SW480 (cell line): ENCODE results near the gene RFXANK.
"Not testable (repeated sequence)": the region's sequence is repeated elsewhere in the genome, so short reads cannot be mapped to it uniquely, and the experiment has no call there.

Experiments
- DNase-seq: peaks from one replicate; pipeline ENCODE4 v3.0.0-alpha.2; 2016; ENCODE audit warnings: low spot score

Gene RFXANK, protein sequence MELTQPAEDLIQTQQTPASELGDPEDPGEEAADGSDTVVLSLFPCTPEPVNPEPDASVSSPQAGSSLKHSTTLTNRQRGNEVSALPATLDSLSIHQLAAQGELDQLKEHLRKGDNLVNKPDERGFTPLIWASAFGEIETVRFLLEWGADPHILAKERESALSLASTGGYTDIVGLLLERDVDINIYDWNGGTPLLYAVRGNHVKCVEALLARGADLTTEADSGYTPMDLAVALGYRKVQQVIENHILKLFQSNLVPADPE

DNA sequence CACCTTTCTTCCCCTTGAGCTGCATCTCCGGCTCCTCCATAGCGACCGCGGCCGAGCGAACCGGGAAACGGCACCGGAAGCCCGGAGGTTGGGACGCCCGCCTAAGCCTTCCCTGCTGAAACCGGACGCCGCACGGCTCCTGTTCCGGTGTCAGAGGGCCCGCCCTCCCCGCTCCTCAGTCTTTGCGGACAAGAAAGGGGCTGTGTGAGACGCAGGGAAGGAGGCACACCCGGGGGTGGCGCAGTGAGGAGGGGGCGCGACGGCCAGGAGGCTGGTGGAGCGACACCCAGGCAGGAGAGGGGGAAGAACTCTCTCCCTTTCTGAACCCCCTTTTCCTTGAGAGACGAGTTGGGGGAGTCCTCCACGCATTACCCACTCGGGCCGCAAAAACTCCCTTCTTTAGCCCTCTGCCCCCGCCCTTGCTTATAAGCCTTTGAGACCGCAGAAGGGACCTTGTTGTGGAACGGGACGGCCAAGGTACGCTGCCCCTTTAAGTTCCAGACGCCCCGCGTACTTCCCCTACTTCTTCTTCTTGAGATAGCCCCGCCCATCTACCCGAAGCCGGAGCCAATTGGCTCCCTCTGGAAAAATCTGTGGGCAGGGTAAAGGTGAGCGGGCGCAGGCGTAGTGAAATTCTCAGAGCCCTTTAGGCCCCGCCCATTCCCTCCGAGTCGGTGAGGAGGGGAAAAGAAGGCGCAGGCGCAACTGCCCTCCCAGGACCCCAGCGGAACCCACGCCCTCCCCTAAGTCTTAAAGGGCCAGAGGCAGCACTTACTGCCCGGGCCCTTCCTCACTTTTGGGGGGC lies at the start of gene RFXANK, which contains the start of gene BORCS8:
Gene RFXANK, plus strand, starts transcription at position 181 of the 805 bp plus-strand sequence. CDS start 1,689 bp downstream, outside the sequence.
Gene BORCS8, minus strand, starts transcription at position 75 of the 805 bp plus-strand sequence. Its CDS starts 35 bp downstream, at position 40.
- peak; percentile 99 for DNase-seq

DNA sequence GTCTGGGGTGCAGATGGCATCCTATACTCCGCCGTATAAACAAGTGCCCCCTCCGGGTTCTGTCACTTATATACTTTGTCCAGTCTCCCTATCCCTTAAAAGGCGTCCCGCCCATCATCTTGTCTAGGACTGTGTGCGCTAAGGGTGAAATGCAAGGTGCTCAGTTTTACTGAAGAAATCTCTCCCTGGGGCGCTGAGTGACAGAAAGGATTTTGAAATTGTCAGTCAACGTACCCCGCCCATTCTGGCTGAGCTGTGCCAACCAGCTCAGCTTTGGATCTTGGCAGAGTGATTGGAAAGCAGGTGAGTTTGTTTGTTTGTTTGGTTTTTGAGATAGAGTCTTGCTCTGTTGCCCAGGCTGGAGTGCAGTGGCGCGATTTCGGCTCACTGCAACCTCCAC lies 49.7 kb upstream of the RFXANK start:
- DNase-seq = no peak

DNA sequence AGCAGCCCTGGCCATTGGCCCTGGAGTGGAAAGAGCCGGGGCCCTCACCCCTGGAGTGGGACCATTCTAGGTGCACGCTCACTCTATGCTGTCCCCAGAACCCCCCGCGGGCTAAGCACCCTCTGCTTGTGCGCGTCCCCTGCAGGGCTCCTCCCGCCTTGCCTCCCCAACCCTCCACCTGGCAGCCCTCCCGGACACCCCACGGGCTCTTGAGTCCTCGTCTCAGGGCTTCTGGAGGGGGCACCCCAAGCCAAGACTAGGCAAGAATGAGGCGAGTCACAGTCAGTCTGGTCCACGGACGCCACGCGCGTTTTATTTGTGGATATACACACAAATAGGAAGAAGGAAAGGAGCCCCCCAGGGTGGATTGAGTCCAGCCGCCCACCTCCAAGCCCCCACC lies 46.8 kb upstream of the RFXANK start:
- DNase-seq = no peak

DNA sequence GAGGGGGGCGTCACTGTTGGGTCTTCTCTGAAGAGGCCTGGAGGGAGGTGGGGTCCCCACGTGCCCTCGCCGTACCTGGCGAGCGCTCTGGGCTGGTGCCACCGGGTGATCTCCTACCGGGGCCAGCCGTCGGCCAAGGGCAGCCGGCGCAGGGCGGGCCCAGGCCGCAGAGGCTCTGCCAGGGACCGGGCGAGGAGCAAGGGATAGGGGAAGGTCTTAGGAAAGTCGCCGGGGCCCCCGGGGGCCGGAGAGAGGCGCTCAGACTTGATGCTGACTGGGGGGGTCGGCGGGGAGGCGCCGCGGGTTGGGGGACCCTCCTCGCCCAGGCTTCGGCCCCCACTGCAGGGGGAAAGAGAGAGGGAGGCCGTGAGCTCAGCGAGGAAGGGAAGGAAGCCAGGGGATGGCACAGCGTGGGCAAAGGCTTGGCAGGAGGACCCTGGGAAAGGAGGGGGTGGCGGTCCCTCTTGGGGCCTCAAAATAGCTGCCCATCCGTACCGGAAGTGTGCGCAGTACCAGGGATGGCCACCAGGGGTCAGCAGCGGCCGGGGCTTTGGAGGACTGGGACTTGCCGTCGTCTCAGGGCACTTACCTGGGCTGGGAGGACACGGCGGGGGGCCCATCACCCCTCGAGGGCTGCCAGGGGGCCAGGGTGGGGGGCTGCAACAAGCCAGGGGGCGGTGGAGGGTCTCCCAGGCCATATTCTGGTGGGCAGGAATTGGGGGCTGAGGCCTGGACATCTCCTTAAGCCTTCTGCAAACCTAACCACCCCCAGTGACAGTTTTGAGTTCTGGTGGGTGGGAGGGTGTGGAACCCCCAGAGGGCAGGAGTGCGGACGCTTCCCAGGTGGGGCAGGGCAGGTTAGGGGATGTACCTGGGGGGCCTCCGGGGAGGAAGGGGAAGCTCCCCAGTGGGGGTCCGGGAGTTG lies 46.1 kb upstream of the RFXANK start:
- DNase-seq = peak; percentile 48

DNA sequence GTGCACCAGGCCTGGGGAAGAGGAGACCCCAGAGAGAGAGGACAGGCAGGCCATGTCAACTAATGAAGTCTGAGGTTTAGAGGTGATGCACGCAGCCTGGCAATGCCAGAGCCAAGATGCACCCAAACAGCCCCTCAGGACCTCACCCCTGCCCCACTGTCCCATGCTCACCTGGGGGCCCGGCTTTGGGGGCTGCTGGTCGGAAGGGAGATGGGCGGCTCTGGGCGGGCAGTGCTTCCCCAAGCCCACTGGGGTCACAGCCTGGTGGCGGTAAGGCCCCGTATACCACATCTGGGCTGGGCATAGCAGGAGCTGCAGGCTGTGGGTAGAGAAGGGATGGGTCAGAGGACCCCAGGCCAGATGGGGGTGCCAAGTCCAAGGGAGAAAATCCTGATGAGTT lies 45.2 kb upstream of the RFXANK start:
- DNase-seq = no peak

DNA sequence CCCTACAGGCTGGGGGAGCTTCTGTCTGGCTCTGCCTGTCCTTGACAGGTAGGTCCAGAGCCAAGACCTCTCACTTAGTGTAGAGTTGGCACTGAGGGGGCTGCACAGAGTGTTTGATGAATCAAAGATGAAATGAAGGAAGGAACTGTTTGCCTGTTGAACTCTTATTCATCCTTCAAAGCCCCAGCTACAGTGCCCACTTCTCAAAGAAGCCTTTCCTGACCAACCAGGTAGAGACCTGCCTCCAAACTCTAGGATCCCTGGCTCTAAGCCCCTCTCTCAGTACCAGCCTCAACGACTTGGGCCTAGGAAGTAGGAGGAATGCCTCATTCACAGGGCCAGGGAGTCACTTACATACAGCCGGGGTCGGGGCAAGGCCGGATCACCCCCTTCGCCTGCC lies 44.7 kb upstream of the RFXANK start:
- DNase-seq = no peak

DNA sequence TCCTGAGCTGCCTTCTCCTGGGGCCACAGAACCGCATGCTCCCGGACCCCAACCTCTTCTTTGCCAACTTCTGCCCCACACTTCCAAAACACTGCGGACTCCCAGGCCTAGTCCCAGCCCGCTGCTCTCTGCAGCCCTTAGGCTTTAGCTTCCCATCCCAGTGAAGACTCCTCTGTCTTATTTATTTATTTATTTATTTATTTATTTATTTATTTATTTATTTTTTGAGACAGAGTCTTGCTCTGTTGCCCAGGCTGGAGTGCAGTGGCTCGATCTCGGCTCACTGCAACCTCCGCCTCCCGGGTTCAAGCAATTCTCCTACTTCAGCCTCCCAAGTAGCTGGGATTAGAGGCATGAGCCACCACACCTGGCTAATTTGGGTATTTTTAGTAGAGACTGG lies 43.6 kb upstream of the RFXANK start:
- not testable (repeated sequence) for DNase-seq

DNA sequence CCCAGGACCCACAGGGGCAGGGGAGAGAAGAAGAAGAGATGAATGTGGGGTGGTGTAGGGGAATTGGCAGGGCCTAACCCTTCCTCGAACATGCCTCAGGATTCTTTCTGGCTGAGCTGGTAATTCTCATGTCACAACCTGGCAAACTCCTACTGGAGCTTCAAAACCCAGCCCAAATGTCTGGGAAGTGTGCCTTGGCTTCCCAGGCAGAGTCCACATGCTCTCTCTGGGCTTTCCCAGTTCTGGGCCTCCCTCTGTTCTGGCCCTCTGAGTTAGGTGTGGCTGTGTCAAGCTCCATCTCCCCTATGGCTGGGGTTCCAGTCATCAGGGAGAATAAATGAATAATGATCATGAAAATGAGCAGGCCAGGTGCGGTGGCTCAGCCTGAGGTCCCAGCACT lies 42.6 kb upstream of the RFXANK start:
- no peak for DNase-seq

DNA sequence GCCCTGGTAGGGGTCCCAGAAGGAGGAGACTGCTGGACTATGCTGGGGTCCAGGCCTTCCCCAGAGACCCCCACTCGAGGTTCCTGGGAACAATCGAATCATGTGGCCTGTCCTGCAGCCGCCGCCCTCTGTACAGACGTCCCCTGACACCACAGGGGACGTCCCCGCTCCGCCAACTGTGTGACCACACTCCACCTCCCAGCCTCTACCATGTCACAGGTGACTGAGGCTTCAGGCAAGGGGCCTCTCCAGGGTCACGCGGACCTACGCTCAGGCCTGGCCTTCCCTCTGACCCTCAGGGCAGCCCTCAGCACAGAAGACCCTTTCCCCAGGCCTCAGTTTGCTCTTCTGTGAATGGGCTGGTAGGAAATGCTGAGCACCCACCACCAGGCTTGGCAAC lies 40.6 kb upstream of the RFXANK start:
- DNase-seq = no peak

DNA sequence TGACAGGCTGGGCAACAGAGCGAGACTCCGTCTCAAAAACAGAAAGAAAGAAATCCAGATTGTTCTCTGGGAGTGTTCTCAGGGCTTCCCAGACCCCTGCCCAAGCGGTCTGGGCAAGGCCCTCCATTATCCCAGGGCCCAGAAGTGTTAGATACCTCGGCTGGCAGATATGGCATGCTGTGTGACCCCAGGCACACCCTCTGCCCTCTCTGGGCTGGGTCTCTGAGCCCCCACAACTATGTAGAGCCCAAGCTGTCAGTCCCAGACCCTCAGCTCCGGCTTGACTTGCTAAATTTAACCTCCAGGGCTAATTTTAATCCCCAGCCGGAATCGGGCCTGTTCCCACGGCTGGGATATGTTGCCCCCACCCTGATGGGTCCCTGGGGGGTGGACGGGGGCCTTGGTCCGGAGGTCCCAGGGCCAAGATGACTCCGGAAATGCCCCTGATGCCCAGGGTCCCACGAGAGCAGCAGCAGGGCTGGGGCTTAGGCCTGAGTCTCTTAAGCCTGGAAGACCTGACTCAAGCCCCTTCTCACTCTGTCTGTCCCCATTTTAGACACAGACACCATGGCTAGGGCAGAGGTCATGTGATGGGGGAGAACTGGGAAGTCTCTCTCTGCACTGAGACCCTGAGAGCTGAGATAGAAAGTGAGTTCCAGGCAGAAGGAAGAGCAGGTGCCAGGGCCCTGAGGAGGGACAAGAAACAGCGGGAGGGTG lies 39.2 kb upstream of the RFXANK start:
- DNase-seq = no peak

DNA sequence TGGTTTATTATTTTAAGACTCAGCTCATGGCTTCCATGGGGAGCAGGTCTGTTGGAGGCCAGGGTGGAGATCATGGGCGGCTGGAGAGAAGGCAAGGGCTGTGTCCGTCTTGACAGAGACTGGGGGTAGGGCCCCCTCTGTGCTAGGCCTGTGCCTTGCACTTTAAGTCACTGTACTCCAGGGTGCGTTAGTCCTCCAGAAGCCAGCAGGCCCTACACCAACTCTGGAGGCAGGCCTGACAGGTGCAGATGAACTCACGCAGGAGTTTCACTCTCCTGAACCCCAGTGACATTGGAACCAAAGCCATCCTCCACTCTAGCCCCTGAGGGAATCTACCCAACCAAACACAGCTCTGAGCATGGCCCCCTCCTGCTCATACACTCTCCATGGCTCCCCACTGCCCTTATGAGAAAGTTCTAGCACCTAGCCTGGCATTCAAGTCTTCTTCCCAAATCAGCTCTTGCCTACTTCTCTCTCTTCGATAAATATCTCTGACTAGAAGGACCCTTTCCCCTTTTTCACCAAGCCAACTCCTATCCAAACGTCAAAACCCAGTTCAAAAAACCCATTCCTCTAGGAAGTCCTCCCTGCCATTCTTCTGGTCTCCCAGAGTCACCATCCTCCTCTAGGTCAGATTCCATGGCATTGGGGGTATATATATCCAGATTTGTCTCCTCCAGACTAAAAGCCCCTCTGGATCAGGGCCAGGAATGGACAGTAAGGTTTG lies 37.1 kb upstream of the RFXANK start:
- no peak for DNase-seq

DNA sequence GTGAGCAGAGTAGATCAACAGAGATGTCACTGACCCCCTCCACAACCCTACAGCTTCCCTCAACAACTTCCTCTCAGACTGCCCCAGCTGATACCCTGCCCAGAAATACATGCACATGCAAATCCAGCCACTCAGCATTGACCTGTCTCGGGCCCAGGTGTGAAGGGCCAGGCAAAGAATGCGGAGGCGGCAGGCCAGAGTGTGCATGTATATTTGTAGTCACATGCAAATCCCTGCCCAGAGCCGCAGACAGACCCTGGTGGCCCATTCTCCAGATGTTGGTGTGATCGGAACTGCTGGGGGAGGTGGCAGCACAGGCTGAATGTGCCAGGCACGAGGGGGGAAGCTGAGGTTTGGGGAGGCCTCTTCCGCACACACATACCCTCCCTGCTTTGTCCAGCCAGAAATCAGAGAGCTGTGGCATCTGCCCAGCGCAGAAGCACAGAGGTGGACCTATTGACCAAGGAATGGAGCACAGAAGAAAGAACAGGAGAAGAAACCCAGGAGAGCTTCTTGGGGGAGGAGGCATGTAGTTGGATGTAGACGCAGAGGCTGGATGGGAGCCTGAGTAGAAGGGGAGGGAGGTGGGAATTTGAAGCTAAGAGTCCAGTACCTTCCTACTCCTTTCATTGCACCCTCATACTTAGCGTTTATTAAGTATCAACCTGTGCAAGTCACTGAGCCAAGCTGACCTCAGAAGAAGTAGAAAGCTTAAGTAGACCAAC lies 36.4 kb upstream of the RFXANK start:
- no peak for DNase-seq

DNA sequence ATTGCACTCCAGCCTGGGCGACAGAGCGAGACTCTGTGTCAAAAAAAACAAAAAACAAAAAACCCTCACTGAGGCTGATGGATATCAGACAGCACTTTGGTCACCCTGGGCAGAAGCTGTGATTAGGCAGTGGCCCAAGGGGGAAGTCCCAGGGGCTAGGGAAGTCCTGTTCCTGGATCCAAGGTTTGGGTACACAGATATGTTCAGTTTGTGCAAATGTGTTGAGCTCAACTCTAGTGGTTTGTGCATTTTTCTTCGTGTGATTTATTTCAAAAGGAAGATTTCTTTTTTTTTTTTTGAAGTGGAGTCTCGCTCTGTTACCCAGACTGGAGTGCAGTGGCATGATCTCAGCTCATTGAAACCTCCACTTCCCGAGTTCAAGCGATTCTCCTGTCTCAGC lies 34.2 kb upstream of the RFXANK start:
- DNase-seq = no peak

DNA sequence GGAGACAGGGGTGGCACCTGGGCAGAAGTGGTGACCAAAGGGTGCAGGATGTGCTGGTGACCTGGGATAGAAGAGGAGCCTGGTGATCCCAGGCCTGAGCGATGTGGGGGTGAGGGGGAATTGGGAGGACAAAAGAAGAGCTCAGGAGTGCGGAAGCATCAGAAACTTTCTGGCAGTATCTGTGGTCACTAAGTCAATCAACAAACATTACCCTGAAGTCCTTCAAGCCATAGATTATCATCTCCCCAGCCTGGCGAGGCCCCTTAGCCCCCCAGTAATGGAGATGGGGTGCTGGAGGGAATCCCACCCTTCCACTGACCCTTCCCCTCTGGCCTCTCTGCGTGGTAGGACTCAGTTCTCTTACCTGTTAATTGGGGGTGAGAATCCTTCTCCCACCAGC lies 32.5 kb upstream of the RFXANK start:
- no peak for DNase-seq

DNA sequence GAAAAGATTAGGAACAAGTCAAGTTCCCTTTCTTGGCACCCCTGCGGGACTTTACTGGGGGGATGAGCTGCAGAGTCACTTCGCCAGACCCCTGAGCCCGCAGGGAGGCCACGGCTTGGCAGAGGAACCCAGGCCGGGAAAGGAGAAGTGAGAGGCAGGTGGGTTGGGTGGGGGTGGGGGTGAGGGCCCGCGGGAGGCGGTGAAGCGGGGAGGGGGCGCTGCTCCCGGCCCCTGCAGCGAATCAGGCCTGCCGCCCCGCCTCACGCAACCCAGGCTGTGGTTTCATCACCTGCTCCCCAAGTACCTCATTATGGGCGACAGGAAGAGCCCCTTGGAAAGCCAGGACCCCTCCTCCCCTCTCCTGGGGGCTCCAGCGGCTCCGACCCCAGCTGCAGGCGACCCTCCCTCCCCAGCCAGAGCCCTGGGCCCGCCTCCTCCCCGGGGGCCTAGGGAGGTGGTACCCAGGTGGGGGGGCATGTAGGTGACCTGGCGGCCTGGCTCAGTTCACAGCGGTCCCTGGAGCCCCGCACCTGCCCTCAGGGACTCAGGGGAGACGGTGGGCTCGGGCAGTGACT lies 31.5 kb upstream of the RFXANK start:
- DNase-seq = no peak

DNA sequence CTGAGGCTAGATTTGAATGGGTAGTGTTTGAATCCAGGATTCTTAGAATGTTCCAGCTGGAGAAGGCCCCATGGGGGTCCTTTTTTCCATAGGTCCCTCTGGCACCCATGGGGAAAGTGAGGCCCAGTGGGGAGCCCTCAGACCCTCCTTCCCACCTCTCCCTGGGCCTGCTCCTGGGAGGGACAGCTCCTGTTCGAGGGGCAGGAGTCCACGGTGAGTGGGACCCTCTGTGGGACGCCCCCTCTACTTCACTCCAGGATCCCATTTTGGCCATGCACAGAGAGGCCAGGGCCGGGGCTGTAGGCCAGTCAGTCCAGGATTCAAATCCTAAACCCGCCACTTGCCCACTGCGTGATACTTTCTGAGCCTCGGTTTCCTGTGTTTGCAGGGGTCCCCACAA lies 29.6 kb upstream of the RFXANK start:
- DNase-seq = no peak

DNA sequence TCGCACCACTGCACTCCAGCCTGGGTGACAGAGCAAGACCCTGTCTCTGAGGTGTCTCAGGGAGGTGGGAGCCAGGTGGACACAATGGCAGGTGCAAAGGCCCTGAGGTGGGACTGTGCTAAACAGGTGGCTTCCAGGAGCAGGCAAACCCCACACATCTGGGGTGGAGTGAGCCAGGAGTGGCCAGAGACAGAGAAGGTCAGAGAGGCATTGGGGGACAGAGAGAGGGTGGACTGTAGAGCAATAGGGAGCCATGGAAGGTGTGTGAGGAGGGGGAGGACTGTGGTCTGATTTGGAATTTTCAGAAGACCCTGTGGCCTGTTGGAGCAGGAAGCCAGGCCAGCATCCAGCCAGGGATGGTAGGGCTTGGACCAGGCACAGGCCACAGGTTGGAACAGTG lies 26.7 kb upstream of the RFXANK start:
- DNase-seq = no peak

DNA sequence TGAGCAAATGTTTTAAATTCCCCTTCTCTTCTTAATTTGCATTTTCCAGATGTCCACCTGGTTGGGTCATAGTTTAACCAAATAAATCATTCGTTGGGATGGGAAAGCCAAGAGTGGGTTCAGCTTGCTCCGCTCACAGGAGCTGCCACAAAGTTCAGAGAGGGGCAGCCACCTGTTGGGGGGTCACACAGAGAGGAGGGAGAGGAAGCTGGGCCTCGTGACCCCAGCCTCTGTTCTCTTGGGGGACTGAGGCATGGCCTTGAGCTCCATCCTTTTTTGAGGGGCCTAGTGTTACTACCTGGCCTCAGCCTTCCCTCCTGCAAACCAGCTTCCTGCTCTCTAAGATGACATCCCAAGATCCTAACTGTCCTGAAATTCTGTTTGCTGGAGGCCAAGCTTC lies 24.4 kb upstream of the RFXANK start:
- DNase-seq = no peak

DNA sequence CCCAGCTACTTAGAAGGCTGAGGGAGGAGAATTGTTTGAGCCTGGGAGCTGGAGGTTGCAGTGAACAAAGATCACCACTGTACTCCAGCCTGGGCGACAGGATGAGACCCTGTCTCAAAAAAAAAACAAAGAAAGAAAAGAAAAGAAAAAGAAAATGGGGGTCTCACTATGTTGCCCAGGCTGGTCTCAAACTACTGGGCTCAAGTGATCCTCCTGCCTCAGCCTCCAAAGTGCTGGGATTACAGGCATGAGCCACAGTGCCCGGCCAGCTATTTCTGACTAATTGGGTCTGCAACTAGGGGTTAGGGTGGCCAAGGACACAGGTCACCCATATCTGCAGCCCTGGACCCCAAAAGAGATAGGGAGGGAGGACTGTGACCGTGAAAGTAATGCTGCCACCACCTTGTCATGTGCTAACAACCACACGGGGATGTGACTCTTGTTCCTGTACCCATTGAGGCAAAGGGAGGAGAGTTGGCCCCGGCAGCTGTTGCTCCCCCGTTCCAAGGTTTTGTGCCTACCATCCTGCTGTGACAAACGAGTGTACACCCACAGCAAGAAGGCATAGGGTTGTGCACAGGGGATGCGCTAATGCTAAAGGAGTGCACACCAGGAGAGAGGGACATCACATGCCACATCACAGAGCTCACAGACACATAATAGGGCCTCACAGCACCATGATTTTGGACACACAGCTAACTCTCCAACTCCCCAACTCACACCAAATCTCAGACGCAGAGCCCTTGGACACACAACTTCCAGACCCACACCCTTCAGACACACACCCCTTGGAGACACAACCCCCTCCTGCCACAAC lies 22.6 kb upstream of the RFXANK start:
- DNase-seq = no peak
